Type B pancreatic cell (in vitro differentiated cells): ENCODE results near the gene PODN. TPM values are rescaled to one million over a fixed set of nuclear protein-coding genes. Genes with fewer than 3 reads are reported as not detected.

Experiments
- DNase-seq: peaks from one replicate; pipeline ENCODE4 v3.0.0; 2021; ENCODE audit warnings: mixed read lengths; ENCODE audit not compliant: unreplicated experiment; ENCODE audit errors: extremely low spot score
- H3K27ac Mint-ChIP-seq: 2 replicates; pipeline ENCODE4 v1.8.0; 2021; ENCODE audit warnings: mild to moderate bottlenecking, mixed read lengths
- H3K27me3 Mint-ChIP-seq: 2 replicates; pipeline ENCODE4 v1.8.0; 2021; ENCODE audit warnings: mixed read lengths
- H3K36me3 Mint-ChIP-seq: 2 replicates; pipeline ENCODE4 v1.8.0; 2021; ENCODE audit warnings: mixed read lengths
- H3K4me1 Mint-ChIP-seq: one replicate; pipeline ENCODE4 v1.8.0; 2021; ENCODE audit warnings: mixed read lengths; ENCODE audit not compliant: unreplicated experiment
- H3K4me3 Mint-ChIP-seq: 2 replicates; pipeline ENCODE4 v1.8.0; 2021; ENCODE audit warnings: mild to moderate bottlenecking, mixed read lengths
- H3K9me3 Mint-ChIP-seq: 2 replicates; pipeline ENCODE4 v1.8.0; 2021; ENCODE audit warnings: mixed read lengths
- total RNA-seq: library from RNA; stranded (reverse); gene quantifications from 2 replicates; pipeline ENCODE4 v1.2.1, GENCODE V29; 2021; ENCODE audit warnings: low replicate concordance
- TF ChIP-seq, protein P1 (sequence below): fragments of 200-600 bp; sonication (generic); conservative IDR thresholded peaks from 2 replicates; pipeline ENCODE4 v1.5.0; 2021; ENCODE audit warnings: antibody characterized with exemption, mild to moderate bottlenecking

Gene PODN
- total RNA-seq, 1 donor from 2014 or later: 2.8 TPM

DNA sequence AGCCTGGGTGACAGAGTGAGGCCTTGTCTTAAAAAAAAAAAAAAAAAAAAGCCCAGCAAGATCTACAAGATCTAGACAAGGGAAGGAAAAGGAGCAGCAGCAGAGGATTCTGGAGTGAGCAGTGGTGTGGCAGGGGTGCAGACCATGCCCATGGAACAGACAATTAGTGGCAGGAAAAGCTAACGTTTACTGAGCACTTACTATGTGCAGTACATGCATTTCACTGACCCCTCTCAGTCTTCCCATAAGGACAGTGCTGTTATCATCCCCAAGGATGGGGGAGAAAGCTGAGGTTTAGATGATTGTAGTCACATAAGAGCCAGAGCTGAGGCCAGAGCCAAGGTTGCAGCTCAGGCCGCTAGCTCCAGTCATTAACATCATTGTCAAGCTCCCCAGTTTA lies 5.9 kb downstream of the PODN start:
- no peak for DNase-seq
- Mint-ChIP-seq H3K27ac (no peak overlapping the region), H3K9me3 (no peaks in the 10 kb centered on the region), H3K4me3 (no peak overlapping the region), H3K36me3 (no peaks in the 10 kb centered on the region), H3K4me1 (peaks cover 5% of the 10 kb centered on the region), H3K27me3 (peaks cover 24% of the 10 kb centered on the region)
- TF ChIP-seq, protein P1, sequence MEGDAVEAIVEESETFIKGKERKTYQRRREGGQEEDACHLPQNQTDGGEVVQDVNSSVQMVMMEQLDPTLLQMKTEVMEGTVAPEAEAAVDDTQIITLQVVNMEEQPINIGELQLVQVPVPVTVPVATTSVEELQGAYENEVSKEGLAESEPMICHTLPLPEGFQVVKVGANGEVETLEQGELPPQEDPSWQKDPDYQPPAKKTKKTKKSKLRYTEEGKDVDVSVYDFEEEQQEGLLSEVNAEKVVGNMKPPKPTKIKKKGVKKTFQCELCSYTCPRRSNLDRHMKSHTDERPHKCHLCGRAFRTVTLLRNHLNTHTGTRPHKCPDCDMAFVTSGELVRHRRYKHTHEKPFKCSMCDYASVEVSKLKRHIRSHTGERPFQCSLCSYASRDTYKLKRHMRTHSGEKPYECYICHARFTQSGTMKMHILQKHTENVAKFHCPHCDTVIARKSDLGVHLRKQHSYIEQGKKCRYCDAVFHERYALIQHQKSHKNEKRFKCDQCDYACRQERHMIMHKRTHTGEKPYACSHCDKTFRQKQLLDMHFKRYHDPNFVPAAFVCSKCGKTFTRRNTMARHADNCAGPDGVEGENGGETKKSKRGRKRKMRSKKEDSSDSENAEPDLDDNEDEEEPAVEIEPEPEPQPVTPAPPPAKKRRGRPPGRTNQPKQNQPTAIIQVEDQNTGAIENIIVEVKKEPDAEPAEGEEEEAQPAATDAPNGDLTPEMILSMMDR: no peak

- Mint-ChIP-seq H3K9me3 (no peaks in the 10 kb centered on the region), H3K36me3 (no peaks in the 10 kb centered on the region), H3K27me3 (peaks cover 18% of the 10 kb centered on the region), H3K4me3 (no peak overlapping the region), H3K4me1 (peaks cover 3% of the 10 kb centered on the region), H3K27ac (no peak overlapping the region)
- DNase-seq: peak; percentile 48
- TF ChIP-seq, protein P1: no peak
These were observed 6.5 kb downstream of the PODN start for GRCh38 chr1:53068314-53069099.

DNA sequence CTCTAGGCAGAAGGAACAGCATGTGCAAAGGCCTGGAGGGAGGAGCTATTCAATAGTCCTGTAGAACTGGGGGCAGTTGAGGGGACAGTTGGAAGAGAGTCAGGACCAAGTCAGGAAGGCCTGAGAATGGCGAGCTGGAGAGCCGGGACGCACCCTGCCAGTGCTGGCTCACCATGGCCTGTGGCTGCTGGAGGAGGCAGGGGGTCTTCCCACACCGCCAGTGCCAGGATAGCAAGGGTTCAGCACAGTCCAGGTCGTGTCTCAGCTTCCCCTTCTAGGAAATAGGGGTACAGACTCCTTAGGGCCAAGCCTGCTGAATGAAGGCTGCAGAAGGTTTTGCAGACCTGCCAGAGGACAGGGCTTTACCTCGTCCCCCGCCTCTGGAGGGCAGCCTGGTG lies 7.3 kb downstream of the PODN start:
- TF ChIP-seq, protein P1: no peak
- Mint-ChIP-seq H3K4me3 (no peak overlapping the region), H3K4me1 (no peaks in the 10 kb centered on the region), H3K27me3 (peaks cover 10% of the 10 kb centered on the region), H3K9me3 (no peaks in the 10 kb centered on the region), H3K27ac (no peak overlapping the region), H3K36me3 (no peaks in the 10 kb centered on the region)
- peak; percentile 48 for DNase-seq

- no peaks in the 10 kb centered on the region for H3K9me3 Mint-ChIP-seq
- H3K4me1 Mint-ChIP-seq: no peaks in the 10 kb centered on the region
- no peaks in the 10 kb centered on the region for H3K36me3 Mint-ChIP-seq
- H3K27me3 Mint-ChIP-seq: peaks cover 5% of the 10 kb centered on the region
- no peak overlapping the region for H3K27ac Mint-ChIP-seq
- TF ChIP-seq, protein P1: no peak
- DNase-seq: peak; percentile 60
- H3K4me3 Mint-ChIP-seq: no peak overlapping the region
These were observed 7.8 kb downstream of the PODN start for GRCh38 chr1:53069663-53070327.

DNA sequence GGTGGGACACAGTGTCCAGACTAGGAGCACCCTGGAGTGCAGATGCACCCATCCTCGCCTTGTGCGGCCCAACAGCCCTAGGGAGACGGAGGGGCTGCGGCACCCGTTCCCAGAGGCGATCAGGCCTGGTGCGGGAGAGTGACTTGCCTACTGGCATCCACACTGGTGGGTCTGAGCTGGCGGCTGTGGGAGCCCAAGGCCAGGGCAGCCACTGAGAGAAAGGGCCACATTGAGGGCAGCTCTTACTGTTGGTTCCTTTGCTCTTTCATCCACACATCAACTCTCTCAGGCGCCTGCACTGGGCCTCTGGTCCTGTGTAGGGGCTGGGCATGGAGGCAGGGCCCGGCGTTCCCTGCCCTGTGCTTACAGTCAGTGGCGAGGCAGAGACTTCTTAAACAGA lies 8.6 kb downstream of the PODN start:
- Mint-ChIP-seq H3K4me3 (no peak overlapping the region), H3K36me3 (no peaks in the 10 kb centered on the region), H3K9me3 (no peaks in the 10 kb centered on the region), H3K27me3 (peaks cover 1% of the 10 kb centered on the region), H3K4me1 (no peaks in the 10 kb centered on the region), H3K27ac (no peak overlapping the region)
- TF ChIP-seq, protein P1: no peak
- peak; percentile 64 for DNase-seq
